Common myeloid progenitor, CD34-positive (primary cell): ENCODE results near the gene SLC29A1.
"Not testable (repeated sequence)": the region's sequence is repeated elsewhere in the genome, so short reads cannot be mapped to it uniquely, and the experiment has no call there.

ENCODE experiments used
- CTCF ChIA-PET: fragments of 350-600 bp; sonication (Branson Sonifier 250); formaldehyde crosslinking; loops from one replicate; lab custom pipeline; 2021; ENCODE audit warnings: antibody characterized with exemption; lab: Charles Lee
- POLR2A ChIA-PET: fragments of 350-600 bp; sonication (Branson Sonifier 250); formaldehyde crosslinking; loops from one replicate; lab custom pipeline; 2021; ENCODE audit warnings: antibody characterized with exemption; lab: Charles Lee
- DNase-seq, 3 donors: peaks; one replicate each; pipeline versions ENCODE4 v3.0.0 to v3.0.0-alpha.2; 2013
- H3K27ac ChIP-seq, 2 experiments: 1 replicate in 1 of 2; 2 replicates in 1 of 2; pipeline ENCODE4 v1.7.0; 2013; ENCODE audit warnings: inconsistent platforms in 2 of 2, low read length in 2 of 2, mild to moderate bottlenecking in 2 of 2, low read depth in 1 of 2, moderate library complexity in 1 of 2; ENCODE audit not compliant: severe bottlenecking in 2 of 2, insufficient read depth in 1 of 2, poor library complexity in 1 of 2
- H3K27me3 ChIP-seq, 5 experiments: replicated peaks in 2 of 5; 1 replicate in 3 of 5; 2 replicates in 2 of 5; pipeline versions ENCODE4 v1.6.1 to v1.7.0; 2013; ENCODE audit warnings: low read length in 4 of 5, mild to moderate bottlenecking in 2 of 5, moderate library complexity in 2 of 5, inconsistent platforms in 1 of 5; ENCODE audit not compliant: insufficient read depth in 5 of 5, control insufficient read depth in 4 of 5
- H3K36me3 ChIP-seq, 4 experiments: 1 replicate in 2 of 4; 2 replicates in 2 of 4; pipeline versions ENCODE4 v1.6.1 to v1.7.0; 2013; ENCODE audit warnings: low read length in 3 of 4, control low read depth in 1 of 4, mild to moderate bottlenecking in 1 of 4; ENCODE audit not compliant: control insufficient read depth in 4 of 4, insufficient read depth in 4 of 4
- H3K4me1 ChIP-seq, 4 experiments: 1 replicate in 3 of 4; 2 replicates in 1 of 4; pipeline versions ENCODE4 v1.6.1 to v1.7.1; 2013; ENCODE audit warnings: low read length in 3 of 4, mild to moderate bottlenecking in 3 of 4, control low read depth in 1 of 4, inconsistent platforms in 1 of 4, moderate library complexity in 1 of 4; ENCODE audit not compliant: control insufficient read depth in 4 of 4, insufficient read depth in 4 of 4; ENCODE audit errors: control extremely low read depth in 1 of 4
- H3K4me3 ChIP-seq, 7 experiments: 1 replicate in 4 of 7; 2 replicates in 3 of 7; pipeline versions ENCODE4 v1.5.1 to v1.7.0; 2013; ENCODE audit warnings: mild to moderate bottlenecking in 7 of 7, low read length in 6 of 7, moderate library complexity in 6 of 7, inconsistent platforms in 2 of 7, low read depth in 2 of 7, control low read depth in 1 of 7; ENCODE audit not compliant: insufficient read depth in 4 of 7, control insufficient read depth in 1 of 7; ENCODE audit errors: extremely low read depth in 1 of 7
- H3K9me3 ChIP-seq, 5 experiments: 1 replicate in 4 of 5; 2 replicates in 1 of 5; pipeline versions ENCODE4 v1.6.1 to v1.7.1; 2013; ENCODE audit warnings: low read length in 4 of 5, mild to moderate bottlenecking in 2 of 5, inconsistent platforms in 1 of 5, low read depth in 1 of 5, moderate library complexity in 1 of 5; ENCODE audit not compliant: control insufficient read depth in 4 of 5, insufficient read depth in 2 of 5; ENCODE audit errors: control extremely low read depth in 1 of 5
- WGBS: methylation state at CpG from one replicate; pipeline ENCODE4 v1.1.5; 2013; ENCODE audit not compliant: insufficient coverage; 5-methylcytosine and 5-hydroxymethylcytosine counted together

SLC29A1 gene

GRCh38 chr6:44228031-44228430, 4.6 kb downstream of the SLC29A1 start:
- POLR2A ChIA-PET, result no interaction called here
- Histone ChIP-seq H3K9me3 (no peaks in the 10 kb centered on the region), H3K4me3 (no peak overlapping the region), H3K27ac (no peak overlapping the region), H3K4me1 (peaks cover 0 to 55% (median 33%) of the 10 kb centered on the region in 4 experiments), H3K36me3 (peaks cover 2 to 60% (median 25%) of the 10 kb centered on the region in 4 experiments), H3K27me3 (no peaks in the 10 kb centered on the region)
- no peak for DNase-seq
- WGBS, result 100% methylated on average over 5 of the region's 6 CpGs
- CTCF ChIA-PET, result interaction anchor here (0.5 to 2.2 kb wide), 12 partner anchors 9 to 130 kb away, joined by 3 to 11 read pairs (median 4); no protein-coding TSS in a partner anchor

GRCh38 chr6:44228433-44228832, 5.0 kb downstream of the SLC29A1 start:
- Histone ChIP-seq H3K27me3 (no peaks in the 10 kb centered on the region), H3K4me1 (peaks cover 0 to 57% (median 35%) of the 10 kb centered on the region in 4 experiments), H3K9me3 (no peaks in the 10 kb centered on the region), H3K4me3 (no peak overlapping the region), H3K36me3 (peaks cover 2 to 64% (median 25%) of the 10 kb centered on the region in 4 experiments), H3K27ac (no peak overlapping the region)
- POLR2A ChIA-PET, result no interaction called here
- DNase-seq, result no peak
- CTCF ChIA-PET, result interaction anchor here (0.5 to 2.2 kb wide), 11 partner anchors 9 to 70 kb away, joined by 3 to 11 read pairs (median 4); no protein-coding TSS in a partner anchor
- 100% methylated on average over 5 of the region's 7 CpGs for WGBS

- Histone ChIP-seq H3K4me3 (no peak overlapping the region), H3K36me3 (peaks cover 2 to 64% (median 25%) of the 10 kb centered on the region in 4 experiments), H3K9me3 (no peaks in the 10 kb centered on the region), H3K27ac (no peak overlapping the region), H3K27me3 (no peaks in the 10 kb centered on the region), H3K4me1 (peaks cover 0 to 61% (median 35%) of the 10 kb centered on the region in 4 experiments)
- no peak for DNase-seq
- ChIA-PET CTCF (interaction anchor here (1.9 to 2.2 kb wide), 2 partner anchors 52 to 56 kb away, joined by 6 to 11 read pairs; no protein-coding TSS in a partner anchor), POLR2A (no interaction called here)
- 97% methylated on average over 4 of the region's 5 CpGs for WGBS
Observed at GRCh38 chr6:44228836-44229235, 5.4 kb downstream of the SLC29A1 start.

- CTCF ChIA-PET, result interaction anchor here (0.8 to 1.7 kb wide), 3 partner anchors 10 to 67 kb away, joined by 3 to 7 read pairs (median 3); no protein-coding TSS in a partner anchor
Observed at GRCh38 chr6:44229376-44230033, 6.1 kb downstream of the SLC29A1 start.

GRCh38 chr6:44230034-44230675, 6.8 kb downstream of the SLC29A1 start:
- Histone ChIP-seq H3K4me1 (peaks cover 0 to 57% (median 38%) of the 10 kb centered on the region in 4 experiments), H3K9me3 (no peaks in the 10 kb centered on the region), H3K4me3 (no peak overlapping the region), H3K36me3 (peaks cover 2 to 68% (median 25%) of the 10 kb centered on the region in 4 experiments), H3K27me3 (no peaks in the 10 kb centered on the region), H3K27ac (no peak overlapping the region)
- DNase-seq, result no peak
- WGBS, result 97% methylated on average over 6 of the region's 10 CpGs
- ChIA-PET POLR2A (interaction anchor here (0.7 to 0.8 kb wide), 2 partner anchors 17 to 54 kb away, joined by 3 to 4 read pairs; partner anchors contain the start of gene HSP90AB1), CTCF (interaction anchor here (0.7 to 1.7 kb wide), 8 partner anchors 8 to 131 kb away, joined by 3 to 7 read pairs (median 3); no protein-coding TSS in a partner anchor)

More at GRCh38 chr6:44229376-44230033, 6.1 kb downstream of the SLC29A1 start:
- Histone ChIP-seq H3K27me3 (no peaks in the 10 kb centered on the region), H3K27ac (no peak overlapping the region), H3K4me1 (peaks cover 0 to 61% (median 36%) of the 10 kb centered on the region in 4 experiments), H3K36me3 (peaks cover 2 to 68% (median 25%) of the 10 kb centered on the region in 4 experiments), H3K9me3 (no peaks in the 10 kb centered on the region), H3K4me3 (no peak overlapping the region)
- WGBS, result 98% methylated on average over 11 of the region's 11 CpGs
- POLR2A ChIA-PET, result interaction anchor here (0.8 kb wide), 1 partner anchor 17 kb away, joined by 3 read pairs; the partner anchor contains the start of gene HSP90AB1
- DNase-seq, result no peak

GRCh38 chr6:44231426-44231825, 8.0 kb downstream of the SLC29A1 start:
- WGBS, result 94% methylated on average over 7 of the region's 9 CpGs
- H3K4me1 ChIP-seq, result peaks cover 0 to 44% (median 29%) of the 10 kb centered on the region in 4 experiments
- H3K27me3 ChIP-seq, CTCF ChIA-PET, H3K27ac ChIP-seq, POLR2A ChIA-PET, H3K4me3 ChIP-seq, DNase-seq, H3K9me3 ChIP-seq: not testable (repeated sequence)
- peaks cover 2 to 75% (median 25%) of the 10 kb centered on the region in 4 experiments for H3K36me3 ChIP-seq
